NCI-H524 (cell line): ENCODE results near the gene CCDC107.

Experiments used
- DNase-seq, 2 experiments: peaks; one replicate each; lab custom pipeline; 2025; lab: John Stamatoyannopoulos, UW

CCDC107 gene

GRCh38 chr9:35660966-35661415 is 2.9 kb downstream of the CCDC107 start:
- DNase-seq: peak in 1 of 2 experiments; percentile 8

DNA sequence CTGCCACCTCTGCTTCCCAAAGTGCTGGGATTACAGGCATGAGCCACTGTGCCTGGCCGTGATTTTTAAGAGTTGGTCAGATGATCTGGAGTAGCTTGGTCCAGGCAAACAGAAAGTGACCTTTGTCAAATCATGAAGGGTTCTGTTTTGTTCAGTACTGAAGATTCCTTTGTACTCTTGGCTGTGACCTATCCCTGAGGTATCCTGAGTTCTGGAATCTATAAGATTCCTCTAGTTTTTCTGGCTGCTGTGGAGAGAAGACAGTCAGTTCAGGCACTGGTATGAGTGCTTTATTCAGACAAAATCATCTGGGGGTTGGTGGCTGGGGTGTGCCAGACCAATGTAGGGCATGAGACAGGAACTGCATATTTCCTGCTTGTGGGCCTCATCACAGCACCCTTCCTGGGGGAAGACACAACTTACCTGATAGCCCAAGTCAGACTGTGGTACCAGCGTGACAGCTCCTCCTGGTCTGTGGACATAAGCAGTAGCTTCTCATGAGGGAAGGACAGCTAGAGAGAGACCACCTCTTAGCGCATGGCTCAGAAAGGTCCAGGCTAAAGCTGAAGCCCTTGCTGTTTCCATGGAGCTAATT is 3.8 kb downstream of the CCDC107 start:
- no peak for DNase-seq

DNA sequence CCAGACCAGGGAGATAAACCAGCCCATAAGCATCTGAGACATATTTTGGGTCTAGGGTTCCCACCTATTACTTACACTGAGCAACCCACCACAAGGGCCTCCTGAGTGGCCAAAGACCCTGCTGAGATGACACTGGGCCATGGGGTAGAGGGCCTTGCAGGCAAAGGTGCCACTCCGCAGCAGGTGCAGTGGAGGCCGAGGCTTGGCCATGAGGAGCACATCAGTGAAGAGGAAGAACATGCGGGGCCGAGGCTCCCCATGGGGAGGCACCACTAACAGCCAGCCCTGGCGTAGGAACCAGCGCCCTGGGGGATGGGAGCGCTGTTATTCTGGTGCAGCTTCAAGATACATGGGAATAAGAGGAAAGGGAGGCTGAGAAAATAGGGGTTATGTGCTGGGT is 4.3 kb downstream of the CCDC107 start:
- DNase-seq: no peak

- peak; percentile 51 to 81 for DNase-seq
Observed at GRCh38 chr9:35664531-35665470, 6.7 kb downstream of the CCDC107 start, which contains the start of gene ARHGEF39. ARHGEF39 (minus strand) TSS chr9:35665195; CDS start chr9:35665169, 26 bp downstream.

DNA sequence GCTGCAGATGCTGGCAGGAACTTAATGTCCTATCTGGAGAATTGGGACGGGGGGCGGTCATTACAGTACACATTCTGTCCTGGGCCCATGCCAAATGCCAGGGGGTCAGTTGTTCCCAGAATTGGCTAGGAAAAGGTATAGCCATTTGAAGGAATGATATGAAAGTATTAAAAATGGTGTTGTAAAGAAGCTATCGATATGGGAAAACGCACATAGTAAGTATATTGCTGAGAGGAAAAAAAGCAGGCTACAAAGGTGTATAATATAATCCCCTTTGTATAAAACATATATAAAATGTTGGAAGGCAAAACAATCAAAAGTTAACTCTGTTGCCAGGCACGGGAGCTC is 7.4 kb downstream of the CCDC107 start:
- DNase-seq: no peak

DNA sequence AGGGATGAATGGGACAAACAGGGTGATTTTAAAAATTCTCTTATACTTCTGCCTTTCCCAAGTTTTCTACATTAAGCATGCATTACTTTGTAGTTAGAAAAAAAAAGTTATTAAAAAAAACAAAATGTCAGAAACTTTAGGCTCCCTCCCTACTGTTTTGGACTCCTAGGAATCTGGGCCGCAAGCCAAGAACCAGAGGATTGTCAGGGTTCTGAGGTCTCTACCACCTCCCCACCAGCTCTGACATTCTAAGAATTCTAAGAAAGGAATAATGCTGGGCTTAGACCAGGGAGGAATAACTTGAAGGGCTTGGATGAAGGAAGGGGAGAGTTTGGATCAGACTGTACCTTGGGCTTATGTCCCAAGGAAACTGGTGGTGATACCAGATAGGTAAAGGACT is 8.0 kb downstream of the CCDC107 start:
- DNase-seq: no peak

- no peak for DNase-seq
Observed at GRCh38 chr9:35666549-35666948, 8.5 kb downstream of the CCDC107 start.

GRCh38 chr9:35667939-35668338 is 9.8 kb downstream of the CCDC107 start:
- DNase-seq: no peak

DNA sequence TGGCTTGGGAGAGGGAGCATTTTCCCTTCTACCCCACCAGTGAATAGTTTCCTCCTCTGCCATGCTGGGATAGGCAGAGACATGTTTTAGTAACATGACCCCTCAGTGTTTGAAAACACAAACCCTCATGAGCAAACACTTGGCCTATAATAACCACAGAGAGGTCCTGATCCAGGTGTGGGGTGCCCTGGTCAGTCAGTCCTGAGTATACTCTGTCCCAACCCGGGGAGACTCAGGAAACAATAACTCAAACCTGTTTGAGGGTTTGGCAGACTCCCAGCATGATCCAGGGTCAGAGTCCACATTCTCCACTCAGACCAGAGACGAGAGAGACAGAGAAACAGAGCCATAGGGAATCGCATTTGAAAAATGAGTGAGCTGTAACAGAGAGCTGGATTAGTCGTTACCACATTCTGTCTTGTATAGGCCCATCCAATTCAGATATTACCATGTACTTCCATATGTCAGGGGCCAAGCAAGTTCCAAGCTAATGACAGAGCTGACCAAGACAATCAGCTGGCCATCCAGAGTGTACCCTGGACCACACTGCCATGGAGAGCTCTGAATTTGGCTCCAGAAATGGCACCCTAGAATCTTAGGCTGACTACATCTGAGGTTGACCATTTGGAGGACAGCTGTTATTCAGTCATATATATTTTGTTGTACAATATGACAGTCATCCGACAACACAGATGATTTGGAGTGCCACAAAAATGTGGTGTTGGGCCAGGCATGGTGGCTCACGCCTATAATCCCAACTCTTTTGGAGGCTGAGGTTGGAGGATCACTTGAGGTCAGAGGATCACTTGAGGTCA is 11.4 kb downstream of the CCDC107 start:
- no peak for DNase-seq

GRCh38 chr9:35673132-35674024 is 15.3 kb downstream of the CCDC107 start, which contains the start of gene CA9:
CA9 (plus strand) TSS chr9:35673928; CDS start chr9:35673960, 32 bp downstream.
- DNase-seq: no peak

DNA sequence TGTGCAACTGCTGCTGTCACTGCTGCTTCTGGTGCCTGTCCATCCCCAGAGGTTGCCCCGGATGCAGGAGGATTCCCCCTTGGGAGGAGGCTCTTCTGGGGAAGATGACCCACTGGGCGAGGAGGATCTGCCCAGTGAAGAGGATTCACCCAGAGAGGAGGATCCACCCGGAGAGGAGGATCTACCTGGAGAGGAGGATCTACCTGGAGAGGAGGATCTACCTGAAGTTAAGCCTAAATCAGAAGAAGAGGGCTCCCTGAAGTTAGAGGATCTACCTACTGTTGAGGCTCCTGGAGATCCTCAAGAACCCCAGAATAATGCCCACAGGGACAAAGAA is 15.9 kb downstream of the CCDC107 start:
- DNase-seq: no peak

DNA sequence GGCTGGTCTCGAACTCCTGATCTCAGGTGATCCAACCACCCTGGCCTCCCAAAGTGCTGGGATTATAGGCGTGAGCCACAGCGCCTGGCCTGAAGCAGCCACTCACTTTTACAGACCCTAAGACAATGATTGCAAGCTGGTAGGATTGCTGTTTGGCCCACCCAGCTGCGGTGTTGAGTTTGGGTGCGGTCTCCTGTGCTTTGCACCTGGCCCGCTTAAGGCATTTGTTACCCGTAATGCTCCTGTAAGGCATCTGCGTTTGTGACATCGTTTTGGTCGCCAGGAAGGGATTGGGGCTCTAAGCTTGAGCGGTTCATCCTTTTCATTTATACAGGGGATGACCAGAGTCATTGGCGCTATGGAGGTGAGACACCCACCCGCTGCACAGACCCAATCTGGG is 17.1 kb downstream of the CCDC107 start:
- no peak for DNase-seq

GRCh38 chr9:35675732-35676392 is 17.8 kb downstream of the CCDC107 start:
- no peak for DNase-seq

GRCh38 chr9:35679091-35679490 is 21.0 kb downstream of the CCDC107 start:
- DNase-seq: no peak

DNA sequence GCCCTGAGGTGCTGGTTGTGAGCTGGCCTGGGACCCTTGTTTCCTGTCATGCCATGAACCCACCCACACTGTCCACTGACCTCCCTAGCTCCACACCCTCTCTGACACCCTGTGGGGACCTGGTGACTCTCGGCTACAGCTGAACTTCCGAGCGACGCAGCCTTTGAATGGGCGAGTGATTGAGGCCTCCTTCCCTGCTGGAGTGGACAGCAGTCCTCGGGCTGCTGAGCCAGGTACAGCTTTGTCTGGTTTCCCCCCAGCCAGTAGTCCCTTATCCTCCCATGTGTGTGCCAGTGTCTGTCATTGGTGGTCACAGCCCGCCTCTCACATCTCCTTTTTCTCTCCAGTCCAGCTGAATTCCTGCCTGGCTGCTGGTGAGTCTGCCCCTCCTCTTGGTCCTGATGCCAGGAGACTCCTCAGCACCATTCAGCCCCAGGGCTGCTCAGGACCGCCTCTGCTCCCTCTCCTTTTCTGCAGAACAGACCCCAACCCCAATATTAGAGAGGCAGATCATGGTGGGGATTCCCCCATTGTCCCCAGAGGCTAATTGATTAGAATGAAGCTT is 21.8 kb downstream of the CCDC107 start:
- no peak for DNase-seq

- no peak for DNase-seq
Observed at GRCh38 chr9:35680331-35681105, 22.4 kb downstream of the CCDC107 start.

DNA sequence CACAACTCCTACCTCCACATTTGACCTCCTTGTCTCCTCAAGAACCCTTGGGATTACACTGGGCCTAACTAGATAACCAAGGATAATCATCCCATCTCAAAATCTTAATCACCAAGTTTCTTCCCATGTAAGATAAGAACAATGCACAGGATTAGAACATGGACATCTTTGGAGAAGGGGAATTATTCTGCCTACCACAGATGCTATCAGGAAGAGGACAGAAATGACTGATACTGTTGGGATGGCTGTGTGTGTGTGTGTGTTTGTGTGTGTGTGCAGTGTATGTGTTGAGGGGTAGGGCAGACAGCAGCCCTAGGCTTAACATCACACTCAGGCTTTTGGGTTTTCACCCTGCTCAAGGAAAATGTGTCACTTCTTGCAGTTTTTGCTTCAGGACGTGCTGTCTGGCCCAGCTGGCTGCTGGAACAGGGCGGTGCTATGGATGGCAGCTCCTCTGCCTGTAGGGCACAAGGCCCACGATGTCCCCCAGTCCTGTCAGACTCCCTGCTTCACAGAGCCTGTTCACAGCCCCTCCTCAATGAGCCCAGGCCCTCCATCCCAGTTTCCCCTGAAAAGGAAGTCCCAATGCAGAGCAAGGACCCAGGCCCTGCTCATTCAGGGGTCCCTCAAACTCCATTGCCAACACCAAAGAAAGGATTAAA is 23.4 kb downstream of the CCDC107 start:
- DNase-seq: no peak

DNA sequence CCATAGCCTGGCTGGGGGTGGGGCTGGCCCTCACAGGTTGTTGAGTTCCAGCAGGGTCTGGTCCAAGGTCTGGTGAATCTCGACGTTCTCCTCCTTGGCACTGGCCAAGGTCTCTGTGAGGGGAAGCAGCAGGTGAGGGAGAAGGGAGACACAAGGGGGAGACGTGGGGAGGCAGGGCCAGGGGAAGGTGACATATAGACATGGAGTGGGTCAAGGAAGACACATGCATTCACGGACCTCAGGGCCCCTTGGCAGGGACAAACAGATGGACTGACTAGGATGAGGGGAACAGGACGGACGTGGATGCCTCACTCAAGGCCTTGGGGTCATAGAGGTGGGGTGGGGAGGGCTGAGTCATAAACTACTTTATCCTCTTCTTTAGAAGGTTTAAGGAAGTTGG is 24.0 kb downstream of the CCDC107 start:
- no peak for DNase-seq
